ENCODE measurements around the gene RIIAD1.

DNA sequence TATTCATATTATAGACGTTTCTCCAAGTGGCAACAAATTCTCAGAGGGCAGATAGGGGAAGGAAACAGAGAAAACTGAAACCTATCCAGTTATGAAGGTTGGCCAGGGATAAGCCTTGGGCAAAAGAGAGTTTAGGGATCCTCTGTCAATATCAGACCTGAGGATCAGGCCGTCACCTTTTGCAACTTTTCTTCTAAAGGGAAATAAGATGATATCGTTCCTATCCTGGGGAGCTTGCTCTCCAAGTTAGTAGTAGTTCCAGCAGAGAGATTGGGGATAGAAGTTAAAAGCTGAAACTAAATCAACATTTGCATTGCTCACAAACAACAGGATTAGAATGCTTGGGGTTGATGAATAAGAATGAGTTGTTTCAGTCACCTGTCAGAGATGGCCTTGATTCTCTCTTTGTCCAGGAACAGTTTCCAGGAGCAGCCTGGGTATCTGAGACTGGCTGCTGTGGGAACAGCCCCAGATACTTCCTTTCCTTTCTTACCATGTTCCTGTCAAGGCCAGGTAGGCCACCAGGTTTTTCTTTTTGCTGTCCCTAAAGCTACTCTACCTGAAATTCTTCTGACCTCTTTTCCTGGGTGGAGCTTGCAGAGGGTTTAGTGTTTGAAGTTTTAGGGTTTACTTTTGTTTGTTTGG is 2.5 kb downstream of the RIIAD1 start:
- no peak for TF ChIP-seq POLR2AphosphoS5 (IDR thresholded peaks at IDR 0.05; ENCODE audit: insufficient read depth, low read depth, low read length)
- TF ChIP-seq, protein P1, sequence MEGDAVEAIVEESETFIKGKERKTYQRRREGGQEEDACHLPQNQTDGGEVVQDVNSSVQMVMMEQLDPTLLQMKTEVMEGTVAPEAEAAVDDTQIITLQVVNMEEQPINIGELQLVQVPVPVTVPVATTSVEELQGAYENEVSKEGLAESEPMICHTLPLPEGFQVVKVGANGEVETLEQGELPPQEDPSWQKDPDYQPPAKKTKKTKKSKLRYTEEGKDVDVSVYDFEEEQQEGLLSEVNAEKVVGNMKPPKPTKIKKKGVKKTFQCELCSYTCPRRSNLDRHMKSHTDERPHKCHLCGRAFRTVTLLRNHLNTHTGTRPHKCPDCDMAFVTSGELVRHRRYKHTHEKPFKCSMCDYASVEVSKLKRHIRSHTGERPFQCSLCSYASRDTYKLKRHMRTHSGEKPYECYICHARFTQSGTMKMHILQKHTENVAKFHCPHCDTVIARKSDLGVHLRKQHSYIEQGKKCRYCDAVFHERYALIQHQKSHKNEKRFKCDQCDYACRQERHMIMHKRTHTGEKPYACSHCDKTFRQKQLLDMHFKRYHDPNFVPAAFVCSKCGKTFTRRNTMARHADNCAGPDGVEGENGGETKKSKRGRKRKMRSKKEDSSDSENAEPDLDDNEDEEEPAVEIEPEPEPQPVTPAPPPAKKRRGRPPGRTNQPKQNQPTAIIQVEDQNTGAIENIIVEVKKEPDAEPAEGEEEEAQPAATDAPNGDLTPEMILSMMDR (IDR thresholded peaks at IDR 0.05; ENCODE audit: extremely low read depth in 1 of 2, insufficient read depth in 1 of 2, low read depth in 1 of 2, low read length in 2 of 2), result no peak
